GM23248 (cell line): ENCODE measurements around the gene LARP1.

ENCODE experiments used
- EZH2 ChIP-seq: fragments of 200-600 bp; sonication (generic); IDR thresholded peaks from 2 replicates; pipeline ENCODE4 v1.6.1; 2018; ENCODE audit warnings: antibody characterized with exemption, mild to moderate bottlenecking; ENCODE audit not compliant: insufficient read depth, poor library complexity, severe bottlenecking
- EZH2phosphoT487 ChIP-seq: fragments of 200-600 bp; sonication (generic); IDR thresholded peaks from 2 replicates; pipeline ENCODE4 v1.6.1; 2018; ENCODE audit warnings: antibody characterized with exemption, moderate library complexity, mild to moderate bottlenecking, low read depth; ENCODE audit not compliant: insufficient read depth

- TF ChIP-seq EZH2 (no peak), EZH2phosphoT487 (no peak)
Measured at GRCh38 chr5:154776167-154776566, 21.0 kb downstream of the LARP1 start.
